ENCODE data around the gene SLC25A23. TPM values are rescaled to one million over a fixed set of nuclear protein-coding genes. Genes with fewer than 3 reads are reported as not detected.

The SLC25A23 gene
- total and polyA plus RNA-seq, 2 of the 8 experiments (the other 6 are each of a cell fraction or from before 2014, with no cell fraction given): 18.0 to 48.1 TPM

GRCh38 chr19:6446452-6446851 is 13.1 kb downstream of the SLC25A23 start:
- H2AK5ac ChIP-seq (ENCODE audit: low read depth, low read length): no peak overlapping the region
- no peak overlapping the region for H2BK12ac ChIP-seq (ENCODE audit: low read depth, low read length)
- H2BK120ac ChIP-seq (replicated peaks; ENCODE audit: low read depth, low read length): no peak overlapping the region
- H3K4me2 ChIP-seq (ENCODE audit: insufficient read depth in 1 of 2, low read depth in 2 of 2, low read length in 2 of 2): no peak overlapping the region
- H3K23ac ChIP-seq (ENCODE audit: insufficient read length): no peak overlapping the region
- no peak overlapping the region for H3K56ac ChIP-seq (replicated peaks; ENCODE audit: insufficient read length, low read depth, low read length)
- ChIA-PET CTCF (ENCODE audit: partially characterized antibody) (interaction anchor here (0.5 kb wide), 1 partner anchor 417 kb away, joined by 4 read pairs; no protein-coding TSS in a partner anchor), POLR2A (ENCODE audit: partially characterized antibody) (interaction anchor here (1.6 kb wide), 1 partner anchor 10 kb away, joined by 4 read pairs; no protein-coding TSS in a partner anchor)
- H2BK20ac ChIP-seq (ENCODE audit: low read length): no peak overlapping the region
- H2BK15ac ChIP-seq (ENCODE audit: low read length): no peak overlapping the region
- H4K8ac ChIP-seq (ENCODE audit: extremely low read depth, insufficient read depth, low read length): no peak overlapping the region
- FAIRE-seq (no peak), DNase-seq (ENCODE audit: low read depth in 1 of 2, low spot score in 2 of 2) (no peak)
- no peak overlapping the region for H3K9ac ChIP-seq (replicated peaks in 1 of 4; ENCODE audit: extremely low read depth in 1 of 4, low read depth in 3 of 4, low read length in 3 of 4)
- H4K5ac ChIP-seq (ENCODE audit: insufficient read length, low read depth, low read length): no peak overlapping the region
- H3K14ac ChIP-seq (ENCODE audit: insufficient read length): no peak overlapping the region
- no peak overlapping the region for H4K91ac ChIP-seq (replicated peaks; ENCODE audit: insufficient read length, low read length)
- no peak overlapping the region for H3K4me3 ChIP-seq (ENCODE audit: extremely low read depth in 1 of 4, insufficient read depth in 2 of 4, low read depth in 3 of 4, low read length in 4 of 4)
- H3K23me2 ChIP-seq (ENCODE audit: low read depth, low read length): no peaks in the 10 kb centered on the region
- no peak overlapping the region for H3K4ac ChIP-seq (replicated peaks; ENCODE audit: insufficient read length, low read depth, low read length)
- H3K79me1 ChIP-seq (ENCODE audit: low read depth, low read length): no peaks in the 10 kb centered on the region
- H3K27me3 ChIP-seq (replicated peaks in 1 of 4; ENCODE audit: control insufficient read depth in 3 of 4, extremely low read depth in 1 of 4, insufficient read depth in 3 of 4, low read length in 3 of 4): no peaks in the 10 kb centered on the region
- no peak overlapping the region for H2BK5ac ChIP-seq (ENCODE audit: low read depth, low read length)
- H3K36me3 ChIP-seq (ENCODE audit: control insufficient read depth in 2 of 4, insufficient read depth in 4 of 4, low read length in 3 of 4): 0 out of 8 replicates have a peak, but pooled peaks cover 0 to under 1% (median 0%) of the 10 kb centered on the region in 4 experiments
- H3K4me1 ChIP-seq (replicated peaks in 1 of 4; ENCODE audit: control insufficient read depth in 3 of 4, insufficient read depth in 4 of 4, low read length in 3 of 4): no peaks in the 10 kb centered on the region
- no peaks in the 10 kb centered on the region for H3K79me2 ChIP-seq (ENCODE audit: control insufficient read depth in 1 of 2, insufficient read depth in 2 of 2, low read length in 2 of 2)
- H4K20me1 ChIP-seq (replicated peaks in 1 of 2; ENCODE audit: control insufficient read depth in 1 of 2, insufficient read depth in 2 of 2, low read length in 2 of 2): no peaks in the 10 kb centered on the region
- no peak overlapping the region for H3K27ac ChIP-seq (ENCODE audit: low read depth, low read length)
- no peak overlapping the region for H3K18ac ChIP-seq (ENCODE audit: extremely low read depth, low read length)
- H2AFZ ChIP-seq (ENCODE audit: low read length): no peak overlapping the region
- 91% methylated on average over 3 of the region's 3 CpGs; no CpG with 5 or more reads in 1 of the 2 experiments for WGBS, 2 experiments (ENCODE audit: extremely low coverage in 1 of 2, insufficient coverage in 1 of 2, insufficient read length in 1 of 2, insufficient replicate concordance in 2 of 2, low coverage in 1 of 2, low lambda C conversion rate in 2 of 2, missing lambda C conversion rate in 1 of 2)
- no peaks in the 10 kb centered on the region for H3K9me3 ChIP-seq (ENCODE audit: insufficient read depth in 2 of 2, low read depth in 1 of 2, low read length in 1 of 2)
- TF ChIP-seq POLR2AphosphoS5 (IDR thresholded peaks at IDR 0.05; ENCODE audit: low read depth, low read length) (no peak), TAF7 (optimal IDR thresholded peaks at IDR 0.05; ENCODE audit: borderline replicate concordance, low read depth, low read length) (no peak), SIRT6 (IDR thresholded peaks at IDR 0.05; ENCODE audit: low read length) (no peak), SIN3A (conservative IDR thresholded peaks at IDR 0.05 in 1 of 2, IDR thresholded peaks at IDR 0.05 in 1 of 2; ENCODE audit: low read depth in 1 of 2, low read length in 2 of 2) (no peak), POU5F1 (IDR thresholded peaks at IDR 0.05; ENCODE audit: low read depth, low read length) (no peak), TEAD4 (IDR thresholded peaks at IDR 0.05; ENCODE audit: low read depth, low read length) (no peak), SUZ12 (IDR thresholded peaks at IDR 0.05; ENCODE audit: low read length) (no peak), CBX8 (IDR thresholded peaks at IDR 0.05; ENCODE audit: borderline replicate concordance, low read depth, low read length) (no peak), CTBP2 (IDR thresholded peaks at IDR 0.05; ENCODE audit: borderline replicate concordance, insufficient read depth, insufficient read length, low read length) (no peak), RXRA (IDR thresholded peaks at IDR 0.05; ENCODE audit: insufficient read depth, low read depth, low read length) (no peak), SP2 (IDR thresholded peaks at IDR 0.05; ENCODE audit: low read length) (no peak), EP300 (IDR thresholded peaks at IDR 0.05; ENCODE audit: borderline replicate concordance in 1 of 2, low read depth in 2 of 2, low read length in 2 of 2) (no peak), BCL11A (IDR thresholded peaks at IDR 0.05; ENCODE audit: low read depth in 2 of 2, low read length in 2 of 2) (no peak), KDM1A (IDR thresholded peaks at IDR 0.05; ENCODE audit: borderline replicate concordance, low read length) (no peak)
